Uterus (tissue), 4 donors: ENCODE measurements around the gene GP5. TPM values are rescaled to one million over a fixed set of nuclear protein-coding genes. Genes with fewer than 3 reads are reported as not detected.

Experiments used
- DNase-seq, 2 donors: peaks; one replicate each; pipeline ENCODE4 v3.0.0-alpha.2; 2019 to 2020
- H3K27ac ChIP-seq, 2 donors: fragments of 200-600 bp; sonication (generic); 1 replicate in 1 of 2; 2 replicates in 1 of 2; pipeline ENCODE4 v1.5.1; 2016 to 2018
- H3K27me3 ChIP-seq, 2 donors: fragments of 200-600 bp; sonication (generic); one replicate each; pipeline ENCODE4 v1.5.1; 2018 to 2019; ENCODE audit warnings: control low read depth in 1 of 2
- H3K36me3 ChIP-seq, 2 donors: fragments of 200-600 bp; sonication (generic); one replicate each; pipeline ENCODE4 v1.5.1; 2019; ENCODE audit warnings: control low read depth in 1 of 2
- H3K4me1 ChIP-seq, 2 donors: fragments of 200-600 bp; sonication (generic); one replicate each; pipeline ENCODE4 v1.5.1; 2018 to 2019; ENCODE audit warnings: control low read depth in 1 of 2
- H3K4me3 ChIP-seq, 2 donors: fragments of 200-600 bp; sonication (generic); 1 replicate in 1 of 2; 2 replicates in 1 of 2; pipeline ENCODE4 v1.5.1; 2018 to 2019; ENCODE audit warnings: mild to moderate bottlenecking in 1 of 2
- H3K9me3 ChIP-seq, 2 donors: fragments of 200-600 bp; sonication (generic); one replicate each; pipeline ENCODE4 v1.5.1; 2019; ENCODE audit warnings: control low read depth in 1 of 2
- POLR2A ChIP-seq, 2 donors: fragments of 450-650 bp; IDR thresholded peaks; one replicate each; pipeline ENCODE4 v1.6.1; 2016; ENCODE audit warnings: antibody characterized with exemption in 2 of 2, mild to moderate bottlenecking in 1 of 2, moderate library complexity in 1 of 2
- intact Hi-C: fragments of 100-400 bp; cut with DNase I; formaldehyde crosslinking; loops from one replicate; pipeline ENCODE4 v1.15.1; 2023; ENCODE audit warnings: low total_unique reads
- total RNA-seq, 4 donors: library from RNA; depleted of rRNA in 3 of 4; stranded (reverse); fragments of >200 nt in 3 of 4; gene quantifications; one replicate each; pipeline versions ENCODE4 v1.1.0 to v1.2.4, GENCODE V29; 2014 to 2023
- TF ChIP-seq, protein P1 (sequence below), 4 experiments: fragments of 200-600 bp in 2 of 4; fragments of 450-650 bp in 2 of 4; sonication (generic) in 2 of 4; IDR thresholded peaks; one replicate each; pipeline ENCODE4 v1.5.1; 2016 to 2019; ENCODE audit warnings: antibody characterized with exemption in 4 of 4, mild to moderate bottlenecking in 2 of 4, moderate library complexity in 1 of 4
- donor health status: DM: yes; HTN: yes; CAD: no.

GP5 gene
- total RNA-seq, 4 donors from 2014 or later: 0.24 to 0.41 TPM; not detected in 2

DNA sequence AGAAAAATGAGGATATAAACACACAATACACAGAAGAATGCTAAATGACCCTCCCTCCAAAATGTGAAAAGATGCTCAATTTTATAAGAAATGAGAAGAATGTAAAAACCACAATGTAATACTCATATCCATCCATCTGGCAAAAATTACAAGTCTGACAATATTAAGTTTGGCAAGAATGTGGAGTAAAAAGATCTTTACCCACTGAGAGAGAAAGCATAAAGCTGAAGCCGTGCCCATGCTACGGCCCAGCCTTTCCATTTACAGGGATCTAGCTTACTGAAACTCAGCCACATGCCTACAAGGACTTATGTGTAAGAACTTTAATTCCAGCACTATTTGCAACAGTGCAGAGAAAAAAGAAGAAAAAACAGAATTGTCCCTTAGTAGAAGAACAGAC lies 44.8 kb upstream of the GP5 start:
- DNase-seq: no peak
- Histone ChIP-seq H3K36me3 (no peaks in the 10 kb centered on the region), H3K4me3 (no peak overlapping the region), H3K27ac (no peak overlapping the region), H3K4me1 (no peaks in the 10 kb centered on the region), H3K27me3 (no peaks in the 10 kb centered on the region), H3K9me3 (no peaks in the 10 kb centered on the region)
- intact Hi-C loops: no loop called here
- no peak for TF ChIP-seq POLR2A (IDR thresholded peaks at IDR 0.05)

DNA sequence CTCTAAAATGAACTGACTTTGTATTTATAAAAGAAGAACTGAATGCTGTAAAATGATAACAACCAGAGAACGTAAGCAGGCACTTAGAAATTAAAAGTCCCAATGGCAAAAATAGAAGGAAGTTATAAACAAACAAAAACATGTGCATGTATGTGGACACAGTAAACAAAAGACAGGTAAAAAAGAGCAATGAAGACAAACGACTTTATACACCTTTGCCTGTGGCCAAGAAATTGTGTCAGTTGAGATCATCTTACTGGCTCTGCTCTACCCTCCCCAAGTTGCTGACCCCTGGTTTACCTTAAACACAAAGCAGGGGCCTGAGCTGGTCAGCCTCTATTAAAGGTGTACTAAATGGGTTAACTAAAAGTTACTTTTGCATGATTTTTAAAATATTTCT lies 41.7 kb upstream of the GP5 start:
- H3K36me3 ChIP-seq: no peaks in the 10 kb centered on the region
- H3K4me3 ChIP-seq: no peak overlapping the region
- intact Hi-C loops: no loop called here
- H3K27ac ChIP-seq: peak overlapping the region in 1 of 2 donors; percentile 10
- no peaks in the 10 kb centered on the region for H3K9me3 ChIP-seq
- no peaks in the 10 kb centered on the region for H3K4me1 ChIP-seq
- TF ChIP-seq, protein P1, sequence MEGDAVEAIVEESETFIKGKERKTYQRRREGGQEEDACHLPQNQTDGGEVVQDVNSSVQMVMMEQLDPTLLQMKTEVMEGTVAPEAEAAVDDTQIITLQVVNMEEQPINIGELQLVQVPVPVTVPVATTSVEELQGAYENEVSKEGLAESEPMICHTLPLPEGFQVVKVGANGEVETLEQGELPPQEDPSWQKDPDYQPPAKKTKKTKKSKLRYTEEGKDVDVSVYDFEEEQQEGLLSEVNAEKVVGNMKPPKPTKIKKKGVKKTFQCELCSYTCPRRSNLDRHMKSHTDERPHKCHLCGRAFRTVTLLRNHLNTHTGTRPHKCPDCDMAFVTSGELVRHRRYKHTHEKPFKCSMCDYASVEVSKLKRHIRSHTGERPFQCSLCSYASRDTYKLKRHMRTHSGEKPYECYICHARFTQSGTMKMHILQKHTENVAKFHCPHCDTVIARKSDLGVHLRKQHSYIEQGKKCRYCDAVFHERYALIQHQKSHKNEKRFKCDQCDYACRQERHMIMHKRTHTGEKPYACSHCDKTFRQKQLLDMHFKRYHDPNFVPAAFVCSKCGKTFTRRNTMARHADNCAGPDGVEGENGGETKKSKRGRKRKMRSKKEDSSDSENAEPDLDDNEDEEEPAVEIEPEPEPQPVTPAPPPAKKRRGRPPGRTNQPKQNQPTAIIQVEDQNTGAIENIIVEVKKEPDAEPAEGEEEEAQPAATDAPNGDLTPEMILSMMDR (IDR thresholded peaks at IDR 0.05): no peak
- TF ChIP-seq POLR2A (IDR thresholded peaks at IDR 0.05): no peak
- H3K27me3 ChIP-seq: no peaks in the 10 kb centered on the region
- DNase-seq: no peak

DNA sequence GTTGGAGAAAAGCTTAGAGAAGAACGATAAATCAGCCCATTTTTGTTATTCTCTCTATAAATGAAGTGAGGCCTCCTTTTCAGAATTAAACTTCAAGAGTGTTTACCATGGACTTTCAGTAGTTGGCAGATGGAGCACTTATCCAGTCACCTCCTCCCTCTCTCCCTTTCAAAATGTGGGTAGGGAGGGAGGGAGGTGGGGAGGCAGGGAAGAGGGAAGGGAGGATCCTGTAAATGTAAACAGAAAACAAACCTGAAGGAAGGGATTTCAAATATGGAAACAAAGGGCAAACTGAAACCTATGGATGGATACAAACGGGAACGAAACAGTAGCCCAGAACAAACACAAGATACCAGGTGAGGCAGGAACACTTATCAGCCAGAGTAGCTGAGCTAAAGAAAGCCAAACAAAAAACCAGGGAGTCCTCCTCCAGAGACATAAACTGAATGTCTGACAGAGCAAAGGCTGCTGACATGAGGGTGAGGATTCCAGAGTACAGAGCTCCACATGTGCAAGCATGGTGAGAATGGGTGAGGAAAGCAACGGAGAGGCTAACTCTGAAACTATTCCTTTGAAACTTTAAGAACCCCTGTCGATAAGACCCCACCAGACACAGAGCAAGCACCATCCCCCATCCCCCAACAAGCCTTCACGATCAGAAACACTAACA lies 41.0 kb upstream of the GP5 start:
- Histone ChIP-seq H3K9me3 (no peaks in the 10 kb centered on the region), H3K36me3 (no peaks in the 10 kb centered on the region), H3K4me1 (no peaks in the 10 kb centered on the region), H3K27ac (peak overlapping the region in 1 of 2 donors; percentile 16), H3K27me3 (no peaks in the 10 kb centered on the region), H3K4me3 (no peak overlapping the region)
- intact Hi-C loops: no loop called here
- TF ChIP-seq, protein P1 (IDR thresholded peaks at IDR 0.05): no peak
- no peak for TF ChIP-seq POLR2A (IDR thresholded peaks at IDR 0.05)
- no peak for DNase-seq

DNA sequence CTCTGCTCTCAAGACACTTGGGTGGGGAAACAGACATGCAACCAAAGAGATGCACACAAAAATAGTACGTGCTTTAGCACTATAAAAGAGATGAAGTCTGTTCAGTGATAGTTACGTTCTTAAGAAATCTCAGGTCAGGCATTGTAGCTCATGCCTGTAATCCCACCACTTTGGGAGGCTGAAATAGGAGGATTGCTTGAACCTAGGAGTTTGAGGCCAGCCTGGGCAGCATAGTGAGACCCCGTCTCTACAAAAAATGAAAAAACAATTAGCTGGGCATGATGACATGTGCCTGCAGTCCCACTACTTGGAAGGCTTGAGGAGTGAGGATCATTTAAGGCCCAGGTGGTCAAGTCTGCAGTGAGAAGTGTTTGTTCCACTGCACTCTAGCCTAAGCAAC lies 35.4 kb upstream of the GP5 start:
- intact Hi-C loops: no loop called here
- H3K36me3 ChIP-seq: no peaks in the 10 kb centered on the region
- no peaks in the 10 kb centered on the region for H3K9me3 ChIP-seq
- no peaks in the 10 kb centered on the region for H3K4me1 ChIP-seq
- no peak for TF ChIP-seq POLR2A (IDR thresholded peaks at IDR 0.05)
- TF ChIP-seq, protein P1 (IDR thresholded peaks at IDR 0.05): no peak
- no peaks in the 10 kb centered on the region for H3K27me3 ChIP-seq
- no peak for DNase-seq
- H3K27ac ChIP-seq: no peak overlapping the region
- H3K4me3 ChIP-seq: no peak overlapping the region

DNA sequence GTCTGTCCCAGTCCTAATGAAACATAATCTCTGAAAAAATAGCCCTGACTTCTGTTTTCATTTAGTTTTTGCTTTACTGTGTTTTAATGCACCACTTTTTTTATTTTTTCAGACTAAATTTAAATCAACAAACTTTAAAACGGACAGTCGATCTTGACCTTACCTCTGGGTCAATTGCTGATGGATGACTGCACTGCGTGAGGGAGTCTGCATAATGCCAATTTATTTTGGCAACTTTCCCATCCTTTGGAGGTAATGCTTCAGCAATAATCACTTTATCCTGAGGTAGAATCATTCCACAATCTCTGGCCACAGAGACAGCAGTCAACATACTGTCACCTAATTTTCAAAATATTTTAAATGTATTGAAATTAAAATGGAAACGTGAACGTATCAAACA lies 32.5 kb upstream of the GP5 start:
- Histone ChIP-seq H3K36me3 (no peaks in the 10 kb centered on the region), H3K4me1 (no peaks in the 10 kb centered on the region), H3K9me3 (no peaks in the 10 kb centered on the region), H3K4me3 (no peak overlapping the region), H3K27ac (no peak overlapping the region), H3K27me3 (no peaks in the 10 kb centered on the region)
- no peak for DNase-seq
- intact Hi-C loops: no loop called here
- no peak for TF ChIP-seq POLR2A (IDR thresholded peaks at IDR 0.05)
- TF ChIP-seq, protein P1 (IDR thresholded peaks at IDR 0.05): no peak

DNA sequence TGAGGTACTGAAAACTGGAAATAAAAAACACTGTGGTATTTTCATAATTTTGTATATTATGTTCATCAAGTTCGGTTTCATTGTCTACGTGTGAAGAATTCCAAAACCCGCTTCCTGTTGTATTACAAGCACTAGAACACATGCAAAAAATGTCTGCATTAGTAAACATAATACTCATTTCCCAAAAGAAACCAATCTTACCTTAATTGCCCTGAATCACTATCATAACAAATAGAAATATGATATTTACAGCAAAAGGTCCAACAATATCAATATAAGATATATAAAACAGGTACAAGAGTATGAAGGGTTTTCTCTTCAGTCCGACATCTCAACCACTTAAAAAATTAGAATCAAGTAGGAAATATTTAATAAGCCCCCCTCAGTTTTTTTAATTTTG lies 26.3 kb upstream of the GP5 start:
- Histone ChIP-seq H3K27ac (no peak overlapping the region), H3K4me1 (no peaks in the 10 kb centered on the region), H3K4me3 (no peak overlapping the region), H3K27me3 (no peaks in the 10 kb centered on the region), H3K36me3 (no peaks in the 10 kb centered on the region), H3K9me3 (no peaks in the 10 kb centered on the region)
- intact Hi-C loops: no loop called here
- TF ChIP-seq, protein P1 (IDR thresholded peaks at IDR 0.05): no peak
- no peak for TF ChIP-seq POLR2A (IDR thresholded peaks at IDR 0.05)
- no peak for DNase-seq
